ENCODE data around the gene MED22.
A peak's percentile ranks its signal among the peaks of the same experiment; 100 is the strongest.

GRCh38 chr9:133335924-133336811 lies 11.8 kb downstream of the MED22 start, which contains the start of gene SURF6:
- peak in 3 of 6 experiments; percentile 6 to 59 (median 20) for TF ChIP-seq CTCF (IDR thresholded peaks at IDR 0.05)
- TF ChIP-seq POLR2A (IDR thresholded peaks at IDR 0.05) = peak in 1 of 4 donors; percentile 54
